ENCODE results near the gene PLXDC1. TPM values are rescaled to one million over a fixed set of nuclear protein-coding genes. Genes with fewer than 3 reads are reported as not detected.

The PLXDC1 gene
- total RNA-seq, 4 donors from 2014 or later: 6.5 to 21.6 (median 9.1) TPM

DNA sequence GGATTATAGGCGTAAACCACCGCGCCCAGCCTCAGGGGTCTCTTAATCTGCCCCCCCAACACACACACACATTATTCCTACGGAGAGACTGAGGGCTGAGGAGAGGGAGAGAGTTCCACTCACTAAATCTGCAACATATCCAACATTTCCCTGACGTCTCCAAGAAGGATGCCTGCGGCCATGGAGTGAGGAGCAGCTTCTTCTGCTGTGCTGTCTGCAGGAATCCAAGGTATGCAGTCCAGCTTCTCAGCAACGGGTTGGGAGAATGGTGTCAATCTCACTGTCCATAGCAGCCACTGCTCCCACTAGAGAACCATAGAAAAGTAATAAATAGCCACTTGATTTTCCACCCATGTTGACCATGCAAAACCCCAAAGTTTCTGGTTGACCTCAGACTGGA is 5.1 kb upstream of the PLXDC1 start:
- TF ChIP-seq, protein P1, sequence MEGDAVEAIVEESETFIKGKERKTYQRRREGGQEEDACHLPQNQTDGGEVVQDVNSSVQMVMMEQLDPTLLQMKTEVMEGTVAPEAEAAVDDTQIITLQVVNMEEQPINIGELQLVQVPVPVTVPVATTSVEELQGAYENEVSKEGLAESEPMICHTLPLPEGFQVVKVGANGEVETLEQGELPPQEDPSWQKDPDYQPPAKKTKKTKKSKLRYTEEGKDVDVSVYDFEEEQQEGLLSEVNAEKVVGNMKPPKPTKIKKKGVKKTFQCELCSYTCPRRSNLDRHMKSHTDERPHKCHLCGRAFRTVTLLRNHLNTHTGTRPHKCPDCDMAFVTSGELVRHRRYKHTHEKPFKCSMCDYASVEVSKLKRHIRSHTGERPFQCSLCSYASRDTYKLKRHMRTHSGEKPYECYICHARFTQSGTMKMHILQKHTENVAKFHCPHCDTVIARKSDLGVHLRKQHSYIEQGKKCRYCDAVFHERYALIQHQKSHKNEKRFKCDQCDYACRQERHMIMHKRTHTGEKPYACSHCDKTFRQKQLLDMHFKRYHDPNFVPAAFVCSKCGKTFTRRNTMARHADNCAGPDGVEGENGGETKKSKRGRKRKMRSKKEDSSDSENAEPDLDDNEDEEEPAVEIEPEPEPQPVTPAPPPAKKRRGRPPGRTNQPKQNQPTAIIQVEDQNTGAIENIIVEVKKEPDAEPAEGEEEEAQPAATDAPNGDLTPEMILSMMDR (IDR thresholded peaks at IDR 0.05): no peak
- ATAC-seq (ENCODE audit: low FRiP score) (no peak), DNase-seq (ENCODE audit: low spot score) (no peak)

DNA sequence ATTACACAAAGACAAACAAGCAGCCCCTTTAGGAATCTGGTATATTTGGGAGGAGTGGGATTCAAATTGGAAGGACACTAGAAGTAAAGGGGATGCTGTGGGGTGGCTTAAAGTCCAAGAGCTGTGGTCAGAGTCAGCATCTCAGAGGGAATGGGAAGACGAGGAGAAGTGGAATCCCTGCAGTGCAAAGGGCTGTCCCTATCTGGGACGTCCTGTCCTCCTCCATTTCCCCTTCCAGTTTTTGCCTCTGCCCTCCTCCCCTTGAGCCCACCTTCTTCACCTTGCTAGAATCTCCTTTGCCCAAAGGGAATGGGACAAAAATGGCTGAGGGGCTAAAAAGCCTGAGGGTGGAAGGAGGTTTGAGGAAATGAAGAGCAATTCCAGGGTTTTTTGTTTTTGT is 4.2 kb upstream of the PLXDC1 start:
- ATAC-seq (ENCODE audit: low FRiP score) (no peak), DNase-seq (ENCODE audit: low spot score) (no peak)
- TF ChIP-seq, protein P1 (IDR thresholded peaks at IDR 0.05): no peak

DNA sequence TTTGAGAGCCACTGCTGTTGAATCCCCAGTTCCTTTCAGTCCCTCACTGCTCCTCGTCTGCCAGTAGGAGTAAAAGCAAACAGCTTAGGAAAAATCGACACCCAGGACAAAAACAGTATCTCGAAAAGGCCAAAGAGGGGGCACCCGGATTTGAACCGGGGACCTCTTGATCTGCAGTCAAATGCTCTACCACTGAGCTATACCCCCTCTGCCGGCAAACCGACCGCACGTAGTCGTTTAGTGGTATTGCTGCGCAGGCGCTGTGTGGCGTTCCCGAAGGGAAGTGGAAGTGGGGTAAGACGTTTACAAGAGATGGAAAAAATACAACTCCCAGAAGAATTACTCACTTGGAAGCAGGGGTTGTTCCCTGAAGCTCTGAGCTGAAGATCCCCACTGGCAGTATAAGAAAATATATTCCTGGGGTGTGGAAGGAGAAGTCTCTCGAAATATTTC is 2.2 kb upstream of the PLXDC1 start:
- ATAC-seq (ENCODE audit: low FRiP score): peak; percentile 85
- TF ChIP-seq, protein P1 (IDR thresholded peaks at IDR 0.05): peak in 1 of 3 donors; percentile 30
- DNase-seq (ENCODE audit: low spot score): peak; percentile 93

DNA sequence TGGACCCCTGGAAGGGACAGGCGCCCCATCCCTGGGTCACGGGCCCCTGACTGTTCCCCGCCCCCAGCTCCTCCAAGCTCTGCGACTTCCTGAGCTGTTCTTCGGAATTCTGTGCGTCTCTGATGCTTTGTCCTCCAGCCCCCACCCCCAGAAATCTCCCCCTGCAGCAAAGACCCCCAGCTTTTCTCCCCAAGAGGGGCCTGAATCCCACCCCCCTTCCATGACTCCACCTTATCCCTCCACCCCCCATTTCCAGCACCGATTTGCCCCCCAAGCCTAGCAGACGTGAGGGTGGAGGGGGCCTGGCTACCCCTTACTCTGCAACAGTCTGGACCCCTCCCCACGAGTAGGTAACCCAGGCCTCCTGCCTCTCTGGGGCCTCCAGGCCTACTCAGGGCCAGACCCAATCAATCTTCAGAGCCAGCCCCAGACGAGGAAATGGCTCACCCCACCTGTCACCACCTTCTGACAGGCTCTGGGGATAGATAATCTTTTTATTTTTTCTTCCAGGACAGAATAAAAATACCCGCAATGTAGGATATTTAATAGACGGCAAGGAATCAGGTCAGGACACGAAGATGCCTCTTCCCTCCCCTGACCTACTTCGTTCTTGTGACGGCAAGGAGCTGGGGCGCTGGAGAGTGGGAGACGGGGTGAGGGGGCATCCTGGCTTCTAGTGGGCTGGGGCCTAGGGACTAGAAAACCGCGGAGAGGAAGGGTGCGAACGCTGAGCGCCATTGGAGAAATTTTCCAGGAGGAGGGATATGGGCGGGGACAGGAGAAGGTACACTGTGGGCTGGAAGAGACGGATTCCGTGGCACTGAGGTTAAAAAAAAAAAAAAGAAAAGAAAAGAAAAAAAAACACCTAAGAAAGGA is 744 bp upstream of the PLXDC1 start:
- no peak for ATAC-seq (ENCODE audit: low FRiP score)
- no peak for DNase-seq (ENCODE audit: low spot score)
- TF ChIP-seq, protein P1 (IDR thresholded peaks at IDR 0.05): no peak

DNA sequence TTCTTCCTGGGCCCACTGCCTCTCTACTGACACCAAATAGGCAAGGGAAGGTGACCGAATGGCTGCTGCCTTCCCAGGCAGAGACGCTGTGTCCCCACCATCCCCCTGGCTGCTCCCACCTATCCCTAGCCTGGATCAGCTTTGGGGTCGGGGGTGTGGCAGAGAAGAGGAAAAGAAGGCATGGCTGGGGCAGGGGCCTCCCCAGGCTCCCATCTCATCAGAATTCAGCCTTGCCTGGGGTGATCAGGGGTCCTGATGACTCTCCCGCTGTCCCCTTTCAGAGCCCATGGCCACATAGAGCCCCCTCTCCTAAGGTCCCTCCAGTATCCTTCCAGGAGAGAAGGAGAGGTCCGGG is 665 bp downstream of the PLXDC1 start:
- TF ChIP-seq, protein P1 (IDR thresholded peaks at IDR 0.05): no peak
- ATAC-seq (ENCODE audit: low FRiP score) (no peak), DNase-seq (ENCODE audit: low spot score) (no peak)

DNA sequence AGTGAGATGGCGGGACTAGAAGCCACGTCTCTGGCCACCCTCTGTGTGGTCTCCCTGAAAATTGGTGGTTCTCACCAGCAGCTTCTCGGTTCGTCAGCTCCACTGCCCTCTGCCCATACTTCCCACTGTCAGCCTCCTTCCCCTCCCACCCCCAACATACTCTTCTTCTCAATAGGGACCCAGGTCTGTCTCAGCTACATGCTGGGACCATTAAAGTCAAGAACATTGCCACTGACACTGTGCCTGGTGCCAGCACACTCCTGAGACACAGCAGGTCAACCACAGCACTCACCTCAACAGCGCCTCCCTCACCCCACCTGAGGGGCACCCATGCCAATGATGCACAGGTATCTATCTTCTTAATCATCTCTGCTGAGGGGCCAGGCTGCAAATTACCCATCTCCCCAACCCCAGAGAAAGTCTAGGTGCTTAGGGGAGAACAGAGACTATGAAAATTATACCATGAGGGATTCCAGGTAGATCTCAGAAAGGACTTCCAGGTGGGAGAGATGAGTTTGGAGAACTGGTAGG is 1.3 kb downstream of the PLXDC1 start:
- TF ChIP-seq, protein P1 (IDR thresholded peaks at IDR 0.05): no peak
- ATAC-seq (ENCODE audit: low FRiP score): no peak

More for the DNA sequence above, 1.3 kb downstream of the PLXDC1 start:
- no peak for DNase-seq (ENCODE audit: low spot score)

All from omental fat pad (tissue), 4 donors.